HepG2 (cell line): ENCODE results near the gene MRPL58. TPM values are rescaled to one million over a fixed set of nuclear protein-coding genes. Genes with fewer than 3 reads are reported as not detected.
"Not testable (repeated sequence)": the region's sequence is repeated elsewhere in the genome, so short reads cannot be mapped to it uniquely, and the experiment has no call there.

Experiments
- ATAC-seq: fragments of 200-7000 bp; cut with Tn5 transposase; 3 replicates; pipeline ENCODE4 v1.9.1; 2020; ENCODE audit warnings: mild to moderate bottlenecking, moderate library complexity
- BruUV-seq: library from RNA; stranded (reverse); fragments of 400-500 nt; replicated peaks from 2 replicates; lab custom pipeline; 2021; lab: Mats Ljungman, UMichigan
- CTCF ChIA-PET: fragments of 300-600 bp; formaldehyde crosslinking; extraction: SDS; loops from one replicate; lab custom pipeline; 2021; ENCODE audit warnings: low total read pairs, inconsistent platforms, low intra/inter-chr PET ratio; lab: Yijun Ruan, JAX
- POLR2A ChIA-PET: fragments of 350-600 bp; sonication (Branson Sonifier 250); formaldehyde crosslinking; loops from one replicate; lab custom pipeline; 2020; ENCODE audit warnings: antibody characterized with exemption, inconsistent platforms; lab: Yijun Ruan, JAX
- DNase-seq: peaks from one replicate; pipeline ENCODE4 v3.0.0-alpha.2; 2015; ENCODE audit warnings: low spot score
- FAIRE-seq: peaks from 3 replicates; lab custom pipeline; 2011; peaks lifted over from hg19 to GRCh38; lab: Jason Lieb, UNC
- H2AFZ ChIP-seq: one replicate; pipeline ENCODE4 v1.6.1; 2011; ENCODE audit warnings: low read length, inconsistent platforms
- H3K27ac ChIP-seq: fragments of 300-600 bp; 3 replicates; pipeline ENCODE4 v1.8.0; 2011; ENCODE audit warnings: mixed run types, mild to moderate bottlenecking, mixed read lengths, low read length, inconsistent platforms; ENCODE audit not compliant: insufficient read depth; ENCODE audit errors: extremely low read length
- H3K27me3 ChIP-seq, 2 experiments: fragments of 200-600 bp in 1 of 2; 2 replicates in 1 of 2; 3 replicates in 1 of 2; pipeline versions ENCODE4 v1.6.0 to v1.8.0; 2011; ENCODE audit warnings: low read length in 2 of 2, mild to moderate bottlenecking in 2 of 2, moderate library complexity in 2 of 2, inconsistent platforms in 1 of 2; ENCODE audit not compliant: insufficient read depth in 2 of 2, control insufficient read depth in 1 of 2
- H3K36me3 ChIP-seq, 2 experiments: fragments of 200-600 bp in 1 of 2; replicated peaks in 1 of 2; 2 replicates in 1 of 2; 3 replicates in 1 of 2; pipeline versions ENCODE4 v1.5.1 to v1.8.0; 2011; ENCODE audit warnings: low read length in 2 of 2, inconsistent platforms in 1 of 2; ENCODE audit not compliant: insufficient read depth in 2 of 2, control insufficient read depth in 1 of 2
- H3K4me1 ChIP-seq: 2 replicates; pipeline ENCODE4 v1.5.1; 2012; ENCODE audit warnings: low read length, inconsistent platforms; ENCODE audit not compliant: insufficient read depth
- H3K4me2 ChIP-seq: 2 replicates; pipeline ENCODE4 v1.6.0; 2011; ENCODE audit warnings: low read depth, low read length, inconsistent platforms
- H3K4me3 ChIP-seq, 3 experiments: fragments of 200-600 bp in 1 of 3; sonication (generic), shearing (Covaris generic) in 1 of 3; replicated peaks in 1 of 3; 2 replicates each; pipeline ENCODE4 v1.5.1; 2011 to 2016; ENCODE audit warnings: low read length in 3 of 3, inconsistent platforms in 2 of 3, low read depth in 2 of 3, mild to moderate bottlenecking in 2 of 3, control low read depth in 1 of 3, mixed read lengths in 1 of 3; ENCODE audit not compliant: insufficient read depth in 1 of 3
- H3K79me2 ChIP-seq: one replicate; pipeline ENCODE4 v1.6.1; 2011; ENCODE audit warnings: low read length, inconsistent platforms; ENCODE audit not compliant: insufficient read depth
- H3K9ac ChIP-seq: 2 replicates; pipeline ENCODE4 v1.6.0; 2011; ENCODE audit warnings: mild to moderate bottlenecking, low read depth, low read length, inconsistent platforms; ENCODE audit not compliant: insufficient read depth
- H3K9me3 ChIP-seq: 2 replicates; pipeline ENCODE4 v1.5.1; 2012; ENCODE audit warnings: mild to moderate bottlenecking, low read length
- H4K20me1 ChIP-seq: 2 replicates; pipeline ENCODE4 v1.6.0; 2011; ENCODE audit warnings: inconsistent platforms, mild to moderate bottlenecking, low read length, moderate library complexity; ENCODE audit not compliant: insufficient read depth
- CAMTA2 ChIP-seq: sonication (generic); formaldehyde crosslinking; IDR thresholded peaks from 2 replicates; pipeline ENCODE4 v1.4.0; 2020; ENCODE audit warnings: mild to moderate bottlenecking, missing genetic modification reagents, borderline replicate concordance
- IRF2 ChIP-seq: IDR thresholded peaks from 2 replicates; pipeline ENCODE4 v1.6.1; 2018; ENCODE audit warnings: missing genetic modification reagents, missing compliant biosample characterization
- KAT8 ChIP-seq: IDR thresholded peaks from 2 replicates; pipeline ENCODE4 v1.6.1; 2016; ENCODE audit warnings: missing genetic modification reagents, missing compliant biosample characterization
- MXI1 ChIP-seq: IDR thresholded peaks from 3 replicates; pipeline ENCODE4 v1.6.1; 2012; ENCODE audit warnings: low read depth, low read length, inconsistent platforms, borderline replicate concordance
- NR2F6 ChIP-seq, 2 experiments: IDR thresholded peaks; 2 replicates each; pipeline ENCODE4 v1.6.1; 2016; ENCODE audit warnings: antibody characterized with exemption in 1 of 2, mild to moderate bottlenecking in 1 of 2
- POGK ChIP-seq: sonication (generic); formaldehyde crosslinking; conservative IDR thresholded peaks from 2 replicates; pipeline ENCODE4 v1.8.0; 2022; ENCODE audit warnings: mild to moderate bottlenecking, moderate library complexity, missing genetic modification reagents
- YEATS2 ChIP-seq: sonication (generic); formaldehyde crosslinking; IDR thresholded peaks from 2 replicates; pipeline ENCODE4 v1.4.0; 2020; ENCODE audit warnings: missing genetic modification reagents, borderline replicate concordance
- ZFP91 ChIP-seq: sonication (generic); formaldehyde crosslinking; IDR thresholded peaks from 2 replicates; pipeline ENCODE4 v1.9.0; 2022; ENCODE audit warnings: missing genetic modification reagents, mild to moderate bottlenecking, borderline replicate concordance
- ZNF224 ChIP-seq: sonication (generic); formaldehyde crosslinking; IDR thresholded peaks from 2 replicates; pipeline ENCODE4 v1.5.0; 2020; ENCODE audit warnings: mild to moderate bottlenecking, missing genetic modification reagents
- ZNF296 ChIP-seq: sonication (generic); formaldehyde crosslinking; conservative IDR thresholded peaks from 2 replicates; pipeline ENCODE4 v1.5.0; 2020; ENCODE audit warnings: mild to moderate bottlenecking, missing genetic modification reagents
- ZNF430 ChIP-seq: sonication (generic); formaldehyde crosslinking; IDR thresholded peaks from 2 replicates; pipeline ENCODE4 v1.9.0; 2021; ENCODE audit warnings: mild to moderate bottlenecking, missing genetic modification reagents
- ZNF501 ChIP-seq: sonication (generic); formaldehyde crosslinking; IDR thresholded peaks from 2 replicates; pipeline ENCODE4 v1.5.1; 2020; ENCODE audit warnings: mild to moderate bottlenecking, moderate library complexity, missing genetic modification reagents
- ZNF558 ChIP-seq: sonication (generic); formaldehyde crosslinking; IDR thresholded peaks from 2 replicates; pipeline ENCODE4 v1.9.0; 2022; ENCODE audit warnings: mild to moderate bottlenecking, missing genetic modification reagents, borderline replicate concordance
- ZNF589 ChIP-seq: sonication (generic); formaldehyde crosslinking; conservative IDR thresholded peaks from 2 replicates; pipeline ENCODE4 v1.8.0; 2022; ENCODE audit warnings: mild to moderate bottlenecking, moderate library complexity, missing genetic modification reagents
- ZNF720 ChIP-seq: sonication (generic); formaldehyde crosslinking; IDR thresholded peaks from 2 replicates; pipeline ENCODE4 v1.4.0; 2020; ENCODE audit warnings: missing genetic modification reagents
- ZNF879 ChIP-seq: sonication (generic); formaldehyde crosslinking; IDR thresholded peaks from 2 replicates; pipeline ENCODE4 v1.8.1; 2023; ENCODE audit warnings: missing genetic modification reagents
- ZXDC ChIP-seq: sonication (generic); formaldehyde crosslinking; IDR thresholded peaks from 2 replicates; pipeline ENCODE4 v1.5.0; 2020; ENCODE audit warnings: mild to moderate bottlenecking, missing genetic modification reagents
- WGBS: methylation state at CpG from one replicate; pipeline ENCODE4 v1.1.6; 2017; ENCODE audit warnings: low lambda C conversion rate; 5-methylcytosine and 5-hydroxymethylcytosine counted together
- in situ Hi-C: cut with HindIII; loops from 2 replicates; pipeline ENCODE4 v1.10.0; 2017; ENCODE audit warnings: low pct_unique_long_range_greater_than_20kb; ENCODE audit not compliant: extremely low pct_ligation_motif_present
- intact Hi-C: fragments of 100-400 bp; cut with micrococcal nuclease; formaldehyde crosslinking; loops from one replicate; pipeline ENCODE4 v1.10.0; 2022; ENCODE audit not compliant: unreplicated experiment
- polyA plus RNA-seq, 8 experiments: library from polyadenylated mRNA; depleted of rRNA in 3 of 8; stranded (reverse) in 7 of 8; unstranded in 1 of 8; fragments of >200 nt; fragmentation: Illumina TruSeq in 4 of 8; extraction: Trizol in 4 of 8; gene quantifications; 2 replicates each; pipeline versions ENCODE4 v1.2.1 to v1.2.3, GENCODE V29; 2011 to 2016; ENCODE audit warnings: low read depth in 4 of 8, missing spikeins in 1 of 8, mixed read lengths in 1 of 8; ENCODE audit not compliant: insufficient read depth in 1 of 8
- total RNA-seq, 5 experiments: library from RNA; depleted of rRNA; stranded (reverse); fragments of >200 nt; fragmentation: Illumina TruSeq; extraction: Trizol; gene quantifications; 2 replicates each; pipeline ENCODE4 v1.2.3, GENCODE V29; 2016; ENCODE audit warnings: low read depth in 1 of 5

The MRPL58 gene
- total and polyA plus RNA-seq, 2 of the 13 experiments (the other 11 are each of a cell fraction or from before 2014, with no cell fraction given) = 44.9 to 68.9 TPM

GRCh38 chr17:74982663-74983313 lies 29.7 kb upstream of the MRPL58 start:
- ATAC-seq (peak; percentile 16), FAIRE-seq (peak; percentile 30)
- Histone ChIP-seq H3K9ac (peak overlapping the region; percentile 68), H2AFZ (peak overlapping the region; percentile 70), H3K4me1 (peaks cover 34% of the 10 kb centered on the region), H3K27ac (peak overlapping the region; percentile 29), H3K27me3 (peaks cover 0 to 14% of the 10 kb centered on the region in 2 experiments; a peak in 3 of 5 replicates), H3K4me2 (peak overlapping the region; percentile 94), H3K4me3 (peak overlapping the region; percentile 72 to 88 (median 76))
- POLR2A ChIA-PET = interaction anchor here (0.7 to 3.0 kb wide), 8 partner anchors 8 to 53 kb away, joined by 3 to 32 read pairs (median 4); partner anchors contain the start of genes HID1 and MRPL58
- H3K9me3 ChIP-seq; H3K36me3 ChIP-seq; BruUV-seq; in situ Hi-C loops; H3K79me2 ChIP-seq; CTCF ChIA-PET; DNase-seq; H4K20me1 ChIP-seq; TF ChIP-seq NR2F6 (IDR thresholded peaks at IDR 0.05): not testable (repeated sequence)
- intact Hi-C loops = loop anchor here (1.0 to 2.0 kb wide), 2 partner anchors 21 to 52 kb away; no protein-coding TSS in a partner anchor
- 34% methylated on average over 10 of the region's 14 CpGs for WGBS
- TF ChIP-seq IRF2 (CRISPR knock-in tag) (peak; percentile 7; the same call in 1 of the 2 replicates), YEATS2 (CRISPR knock-in tag) (peak; percentile 20; the same call in 1 of the 2 replicates), POGK (CRISPR knock-in tag) (0 out of 2 replicates have a peak, but pooled peaks have one; percentile 2), ZNF296 (CRISPR knock-in tag) (peak; percentile 11), KAT8 (CRISPR knock-in tag) (peak; percentile 46; the same call in 1 of the 2 replicates), ZNF558 (0 out of 2 replicates have a peak, but pooled peaks have one; percentile 88), NR2F6 (CRISPR knock-in tag; IDR thresholded peaks at IDR 0.05) (0 out of 2 replicates have a peak, but pooled peaks have one; percentile 6), ZNF224 (CRISPR knock-in tag) (0 out of 2 replicates have a peak, but pooled peaks have one; percentile 21), ZNF589 (CRISPR knock-in tag) (peak; percentile 11; the same call in 1 of the 2 replicates), MXI1 (0 out of 3 replicates have a peak, but pooled peaks have one; percentile 4), ZNF501 (CRISPR knock-in tag) (peak; percentile 41; the same call in 1 of the 2 replicates), ZXDC (CRISPR knock-in tag) (0 out of 2 replicates have a peak, but pooled peaks have one; percentile 25), ZFP91 (peak; percentile 14; the same call in 1 of the 2 replicates), ZNF720 (CRISPR knock-in tag) (peak; percentile 35; the same call in 1 of the 2 replicates), CAMTA2 (CRISPR knock-in tag) (0 out of 2 replicates have a peak, but pooled peaks have one; percentile 5), ZNF430 (peak; percentile 52; the same call in 1 of the 2 replicates), ZNF879 (CRISPR knock-in tag) (0 out of 2 replicates have a peak, but pooled peaks have one; percentile 20)
